Dedifferentiated amniotic fluid mesenchymal stem cell (primary cell): ENCODE measurements around the gene NFKBIL1.
"Not testable (repeated sequence)": the region's sequence is repeated elsewhere in the genome, so short reads cannot be mapped to it uniquely, and the experiment has no call there.

Source experiments
- DNase-seq: peaks from one replicate; pipeline ENCODE4 v3.0.0-alpha.2; 2016; ENCODE audit errors: extremely low spot score

NFKBIL1 gene

GRCh38 chr6:31534521-31535040 lies 12.8 kb upstream of the NFKBIL1 start:
- DNase-seq: no peak

GRCh38 chr6:31535538-31536324 lies 11.7 kb upstream of the NFKBIL1 start:
- DNase-seq: no peak

GRCh38 chr6:31538805-31539400 lies 8.5 kb upstream of the NFKBIL1 start:
- no peak for DNase-seq

GRCh38 chr6:31540640-31541039 lies 6.8 kb upstream of the NFKBIL1 start:
- no peak for DNase-seq

- no peak for DNase-seq
These were observed 6.2 kb upstream of the NFKBIL1 start for GRCh38 chr6:31541059-31541657.

GRCh38 chr6:31541658-31542521 lies 5.5 kb upstream of the NFKBIL1 start, which contains the start of gene DDX39B:
Gene DDX39B, minus strand, starts transcription at chr6:31542003. Its CDS starts 1,471 bp downstream, at chr6:31540532.
- peak; percentile 95 for DNase-seq

- DNase-seq: no peak
These were observed 3.8 kb upstream of the NFKBIL1 start for GRCh38 chr6:31543639-31544038.

- DNase-seq: no peak
These were observed 2.7 kb upstream of the NFKBIL1 start for GRCh38 chr6:31544676-31545075.

GRCh38 chr6:31545291-31545690 lies 2.1 kb upstream of the NFKBIL1 start:
- DNase-seq: no peak

- peak; percentile 88 for DNase-seq
These were observed 960 bp upstream of the NFKBIL1 start, which contains the start of gene ATP6V1G2 for GRCh38 chr6:31546339-31546957. Gene ATP6V1G2, minus strand, starts transcription at chr6:31546608. Its CDS starts 49 bp downstream, at chr6:31546559.

- DNase-seq: no peak
These were observed 527 bp downstream of the NFKBIL1 start for GRCh38 chr6:31547727-31548543.

- no peak for DNase-seq
These were observed 1.1 kb downstream of the NFKBIL1 start for GRCh38 chr6:31548544-31548873.

- DNase-seq: not testable (repeated sequence)
These were observed 4.0 kb downstream of the NFKBIL1 start for GRCh38 chr6:31551371-31551770.

GRCh38 chr6:31556307-31556706 lies 8.9 kb downstream of the NFKBIL1 start:
- DNase-seq: no peak

- DNase-seq: no peak
These were observed 10.3 kb downstream of the NFKBIL1 start for GRCh38 chr6:31557443-31558317.

- no peak for DNase-seq
These were observed 10.9 kb downstream of the NFKBIL1 start for GRCh38 chr6:31558318-31558625.

GRCh38 chr6:31558631-31559500 lies 11.5 kb downstream of the NFKBIL1 start:
- DNase-seq: no peak

GRCh38 chr6:31559606-31559957 lies 12.2 kb downstream of the NFKBIL1 start:
- no peak for DNase-seq
